Gastrocnemius medialis (tissue), 4 donors: Measurements from ENCODE around the gene ATRNL1. TPM values are rescaled to one million over a fixed set of nuclear protein-coding genes. Genes with fewer than 3 reads are reported as not detected.
A peak's percentile ranks its signal among the peaks of the same experiment; 100 is the strongest.

Source experiments
- ATAC-seq, 2 donors: fragments of 150-250 bp; one replicate each; pipeline ENCODE4 v1.9.1; 2016
- DNase-seq, 2 donors: peaks; one replicate each; pipeline ENCODE4 v3.0.0-alpha.2; 2019
- H3K27ac ChIP-seq, 4 donors: fragments of 200-600 bp; sonication (generic); 1 replicate in 1 of 4; 2 replicates in 3 of 4; pipeline ENCODE4 v1.5.1; 2016 to 2018; ENCODE audit warnings: mild to moderate bottlenecking in 2 of 4, moderate library complexity in 1 of 4
- H3K27me3 ChIP-seq, 3 donors: fragments of 200-600 bp; sonication (generic) in 2 of 3; 1 replicate in 1 of 3; 2 replicates in 2 of 3; pipeline versions ENCODE4 v1.5.1 to v1.6.0; 2016 to 2019; ENCODE audit warnings: mild to moderate bottlenecking in 1 of 3, moderate library complexity in 1 of 3
- H3K36me3 ChIP-seq, 2 donors: fragments of 200-600 bp; sonication (generic) in 1 of 2; one replicate each; pipeline ENCODE4 v1.5.1; 2017 to 2018
- H3K4me1 ChIP-seq, 2 donors: fragments of 200-600 bp; sonication (generic) in 1 of 2; one replicate each; pipeline ENCODE4 v1.5.1; 2016 to 2017; ENCODE audit warnings: mild to moderate bottlenecking in 2 of 2
- H3K4me3 ChIP-seq, 4 donors: fragments of 200-600 bp; sonication (generic) in 3 of 4; 1 replicate in 1 of 4; 2 replicates in 3 of 4; pipeline ENCODE4 v1.5.1; 2016 to 2019; ENCODE audit warnings: mild to moderate bottlenecking in 2 of 4
- H3K9me3 ChIP-seq, 3 donors: fragments of 200-600 bp; sonication (generic) in 2 of 3; 1 replicate in 1 of 3; 2 replicates in 2 of 3; pipeline ENCODE4 v1.5.1; 2016 to 2019
- POLR2A ChIP-seq, 2 donors: fragments of 450-650 bp; IDR thresholded peaks; one replicate each; pipeline ENCODE4 v1.6.1; 2017; ENCODE audit warnings: antibody characterized with exemption in 2 of 2, mild to moderate bottlenecking in 2 of 2, moderate library complexity in 2 of 2
- in situ Hi-C, 4 donors: fragments of 200-750 bp; cut with MboI; loops; one replicate each; pipeline versions ENCODE4 v1.15.0 to v1.8.0; 2017; ENCODE audit warnings: low sequenced_read_pairs in 4 of 4
- intact Hi-C: fragments of 100-400 bp; cut with DNase I; formaldehyde crosslinking; loops from one replicate; pipeline ENCODE4 v1.15.1; 2023; ENCODE audit warnings: low total_unique reads
- total RNA-seq, 4 donors: library from RNA; depleted of rRNA; stranded (reverse); fragments of >200 nt; gene quantifications; one replicate each; pipeline versions ENCODE4 v1.1.0 to v1.2.3, GENCODE V29; 2016
- TF ChIP-seq, protein P1 (sequence below), 5 experiments: fragments of 450-650 bp in 3 of 5; fragments of 200-600 bp in 2 of 5; sonication (generic) in 2 of 5; IDR thresholded peaks in 4 of 5; conservative IDR thresholded peaks in 1 of 5; 1 replicate in 4 of 5; 2 replicates in 1 of 5; pipeline ENCODE4 v1.5.1; 2016 to 2019; ENCODE audit warnings: antibody characterized with exemption in 5 of 5, mild to moderate bottlenecking in 3 of 5, moderate library complexity in 3 of 5

The ATRNL1 gene
- total RNA-seq, 4 donors from 2014 or later, result 1.6 to 10.8 (median 3.8) TPM

DNA sequence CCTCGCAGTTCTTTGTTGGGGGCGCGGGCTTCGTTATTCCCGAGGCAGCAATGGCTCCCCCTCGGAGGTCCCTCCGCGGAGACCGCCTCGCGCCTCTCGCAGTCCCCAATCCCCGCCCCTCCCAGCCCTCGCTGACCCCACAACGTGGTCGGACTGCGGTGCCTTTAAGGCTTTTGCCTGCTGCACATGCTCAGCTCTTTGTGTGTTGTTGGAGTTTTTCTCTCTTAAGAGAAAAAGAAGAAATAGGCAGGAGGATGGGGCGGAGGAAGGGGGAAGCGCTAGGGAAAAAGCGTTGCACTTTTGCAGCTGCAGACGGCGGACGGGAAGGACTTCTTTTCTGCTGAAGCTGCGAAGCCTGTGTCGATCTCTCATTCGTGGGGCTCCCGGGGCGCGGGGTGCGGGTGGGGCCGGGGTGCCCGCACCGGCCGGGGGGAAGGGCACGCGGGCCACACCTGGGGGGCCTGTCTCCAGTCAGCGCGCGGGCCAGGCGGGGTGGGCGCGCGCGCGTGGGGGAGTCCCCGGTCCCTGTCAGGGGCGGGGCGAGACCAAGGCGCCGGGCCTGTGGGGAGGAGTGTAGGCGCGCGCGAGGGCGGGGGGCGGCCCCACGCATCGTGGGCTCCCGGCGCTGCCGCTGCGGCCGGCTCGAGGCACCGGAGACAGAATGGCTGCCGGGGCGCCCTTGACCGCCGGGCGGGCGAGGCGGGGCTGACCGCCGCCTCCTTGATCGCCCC is 445 bp upstream of the ATRNL1 start:
- peaks cover 4 to 6% of the 10 kb centered on the region in 2 donors for H3K4me1 ChIP-seq
- no peaks in the 10 kb centered on the region for H3K9me3 ChIP-seq
- ATAC-seq, result peak; percentile 65 to 77
- peak overlapping the region in 3 of 4 donors; percentile 28 to 80 (median 52) for H3K27ac ChIP-seq
- intact Hi-C loops (no loop called here), in situ Hi-C loops (no loop called here)
- no peak for TF ChIP-seq POLR2A (IDR thresholded peaks at IDR 0.05)
- TF ChIP-seq, protein P1, sequence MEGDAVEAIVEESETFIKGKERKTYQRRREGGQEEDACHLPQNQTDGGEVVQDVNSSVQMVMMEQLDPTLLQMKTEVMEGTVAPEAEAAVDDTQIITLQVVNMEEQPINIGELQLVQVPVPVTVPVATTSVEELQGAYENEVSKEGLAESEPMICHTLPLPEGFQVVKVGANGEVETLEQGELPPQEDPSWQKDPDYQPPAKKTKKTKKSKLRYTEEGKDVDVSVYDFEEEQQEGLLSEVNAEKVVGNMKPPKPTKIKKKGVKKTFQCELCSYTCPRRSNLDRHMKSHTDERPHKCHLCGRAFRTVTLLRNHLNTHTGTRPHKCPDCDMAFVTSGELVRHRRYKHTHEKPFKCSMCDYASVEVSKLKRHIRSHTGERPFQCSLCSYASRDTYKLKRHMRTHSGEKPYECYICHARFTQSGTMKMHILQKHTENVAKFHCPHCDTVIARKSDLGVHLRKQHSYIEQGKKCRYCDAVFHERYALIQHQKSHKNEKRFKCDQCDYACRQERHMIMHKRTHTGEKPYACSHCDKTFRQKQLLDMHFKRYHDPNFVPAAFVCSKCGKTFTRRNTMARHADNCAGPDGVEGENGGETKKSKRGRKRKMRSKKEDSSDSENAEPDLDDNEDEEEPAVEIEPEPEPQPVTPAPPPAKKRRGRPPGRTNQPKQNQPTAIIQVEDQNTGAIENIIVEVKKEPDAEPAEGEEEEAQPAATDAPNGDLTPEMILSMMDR (IDR thresholded peaks at IDR 0.05 in 4 of 5, conservative IDR thresholded peaks at IDR 0.05 in 1 of 5), result no peak
- H3K27me3 ChIP-seq, result peaks cover 8 to 32% (median 19%) of the 10 kb centered on the region in 3 donors
- DNase-seq, result peak in 1 of 2 donors; percentile 17
- H3K36me3 ChIP-seq, result no peaks in the 10 kb centered on the region
- H3K4me3 ChIP-seq, result peak overlapping the region; percentile 57 to 66 (median 65)

DNA sequence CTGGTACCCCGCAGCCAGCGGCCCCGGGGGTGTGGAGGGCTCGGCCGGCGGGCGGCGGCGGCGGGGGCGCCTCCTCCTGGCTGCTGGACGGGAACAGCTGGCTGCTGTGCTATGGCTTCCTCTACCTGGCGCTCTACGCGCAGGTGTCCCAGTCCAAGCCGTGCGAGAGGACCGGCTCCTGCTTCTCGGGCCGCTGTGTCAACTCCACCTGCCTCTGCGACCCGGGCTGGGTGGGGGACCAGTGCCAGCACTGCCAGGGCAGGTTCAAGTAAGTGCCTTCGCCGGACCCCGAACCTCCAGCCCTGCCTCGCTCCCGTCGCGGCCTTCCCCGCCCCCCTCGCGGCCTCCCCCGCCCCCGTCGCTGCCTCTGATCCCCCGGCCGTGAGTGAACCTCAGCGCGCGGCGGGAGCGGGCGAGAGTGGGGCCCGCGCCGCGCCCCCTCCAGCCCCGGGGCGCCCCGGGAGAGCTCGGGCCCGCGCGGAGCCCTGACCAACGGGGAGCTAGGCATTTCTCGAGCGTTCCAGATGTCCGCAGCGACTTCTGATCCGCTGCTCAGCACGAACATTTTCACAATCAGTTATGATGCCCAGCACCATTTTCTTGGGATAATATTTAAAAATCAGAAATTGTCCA is 727 bp downstream of the ATRNL1 start:
- DNase-seq (peak in 1 of 2 donors; percentile 21), ATAC-seq (peak; percentile 50 to 58)
- intact Hi-C loops (no loop called here), in situ Hi-C loops (no loop called here)
- H3K36me3 ChIP-seq, result no peaks in the 10 kb centered on the region
- peak overlapping the region in 3 of 4 donors; percentile 28 to 80 (median 52) for H3K27ac ChIP-seq
- H3K9me3 ChIP-seq, result no peaks in the 10 kb centered on the region
- no peak for TF ChIP-seq POLR2A (IDR thresholded peaks at IDR 0.05)
- TF ChIP-seq, protein P1 (IDR thresholded peaks at IDR 0.05 in 4 of 5, conservative IDR thresholded peaks at IDR 0.05 in 1 of 5), result no peak
- H3K4me1 ChIP-seq, result peaks cover 4 to 6% of the 10 kb centered on the region in 2 donors
- H3K4me3 ChIP-seq, result peak overlapping the region; percentile 57 to 89 (median 66)
- H3K27me3 ChIP-seq, result peaks cover 8 to 32% (median 19%) of the 10 kb centered on the region in 3 donors

- peak overlapping the region; percentile 57 to 89 (median 66) for H3K4me3 ChIP-seq
- DNase-seq (no peak), ATAC-seq (no peak)
- TF ChIP-seq, protein P1 (IDR thresholded peaks at IDR 0.05 in 4 of 5, conservative IDR thresholded peaks at IDR 0.05 in 1 of 5), result no peak
- no peak for TF ChIP-seq POLR2A (IDR thresholded peaks at IDR 0.05)
- H3K9me3 ChIP-seq, result no peaks in the 10 kb centered on the region
- in situ Hi-C loops (no loop called here), intact Hi-C loops (no loop called here)
- H3K27me3 ChIP-seq, result peaks cover 8 to 32% (median 19%) of the 10 kb centered on the region in 3 donors
- no peak overlapping the region for H3K27ac ChIP-seq
- peaks cover 4 to 6% of the 10 kb centered on the region in 2 donors for H3K4me1 ChIP-seq
- H3K36me3 ChIP-seq, result no peaks in the 10 kb centered on the region
Observed at GRCh38 chr10:115094416-115095140, 1.4 kb downstream of the ATRNL1 start.

DNA sequence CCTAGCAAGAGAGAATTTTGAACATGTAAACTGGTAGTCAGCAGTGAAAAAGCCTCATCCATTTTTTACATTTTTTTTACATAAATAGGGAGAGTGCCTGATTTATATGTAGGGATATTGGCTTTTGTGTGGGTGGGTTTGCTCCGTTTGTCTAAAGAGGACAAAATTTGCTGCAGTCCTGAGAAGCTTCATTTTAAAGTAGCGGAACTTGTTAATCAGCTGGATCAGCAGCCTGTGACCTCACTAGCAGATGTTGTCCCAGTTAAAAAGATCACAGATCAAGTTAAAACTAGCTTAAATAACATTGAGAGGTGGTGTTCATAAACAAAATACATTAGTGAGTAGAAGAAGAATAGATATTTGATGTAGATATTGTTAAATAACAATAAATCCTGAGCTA is 2.6 kb downstream of the ATRNL1 start:
- intact Hi-C loops, result no loop called here

More for the DNA sequence above, 2.6 kb downstream of the ATRNL1 start:
- DNase-seq, result no peak
- in situ Hi-C loops, result no loop called here
- peaks cover 8 to 32% (median 19%) of the 10 kb centered on the region in 3 donors for H3K27me3 ChIP-seq
- no peaks in the 10 kb centered on the region for H3K9me3 ChIP-seq
- H3K27ac ChIP-seq, result no peak overlapping the region
- ATAC-seq, result no peak
- no peaks in the 10 kb centered on the region for H3K36me3 ChIP-seq
- no peak overlapping the region for H3K4me3 ChIP-seq
- H3K4me1 ChIP-seq, result peaks cover 4 to 6% of the 10 kb centered on the region in 2 donors
- no peak for TF ChIP-seq POLR2A (IDR thresholded peaks at IDR 0.05)
- TF ChIP-seq, protein P1 (IDR thresholded peaks at IDR 0.05 in 4 of 5, conservative IDR thresholded peaks at IDR 0.05 in 1 of 5), result no peak
